Stimulated activated naive CD4-positive, alpha-beta T cell (primary cell): Measurements from ENCODE around the gene DCUN1D1.
A peak's percentile ranks its signal among the peaks of the same experiment; 100 is the strongest.

Source experiments
- DNase-seq, 6 experiments: peaks; one replicate each; lab custom pipeline; 2025; lab: John Stamatoyannopoulos, UW

Gene DCUN1D1

DNA sequence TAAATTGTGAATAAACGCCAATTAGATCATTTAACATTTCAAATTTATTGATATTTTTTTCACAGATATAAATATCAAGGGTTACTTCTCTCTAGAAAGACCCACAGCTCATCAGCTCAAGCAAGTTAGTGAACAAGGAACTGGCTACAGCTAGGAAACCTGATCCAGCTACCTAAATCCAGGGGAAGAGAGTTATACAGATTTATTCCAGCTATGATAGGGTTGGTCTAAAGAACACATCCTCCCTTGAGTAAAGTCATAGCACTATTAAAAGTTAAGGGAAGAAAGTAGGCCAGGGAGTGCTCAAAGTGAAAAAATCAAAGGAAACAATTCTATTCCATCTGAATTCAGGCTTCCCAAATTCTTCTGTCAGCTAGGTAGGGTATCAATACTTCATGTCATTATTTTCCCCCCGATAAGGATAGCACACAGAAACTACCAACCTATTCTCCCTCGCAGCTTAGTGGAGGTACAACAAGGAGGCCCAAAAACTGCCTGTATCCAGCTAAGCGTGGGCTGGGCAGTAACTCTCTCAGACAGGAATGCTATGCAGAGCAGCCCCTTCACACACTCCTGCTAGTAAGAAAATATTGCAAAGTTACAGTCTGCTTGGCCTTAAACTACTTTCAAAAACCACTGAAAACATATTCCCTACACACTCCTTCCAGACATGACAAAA is 44.0 kb downstream of the DCUN1D1 start:
- no peak for DNase-seq

- no peak for DNase-seq
Measured at GRCh38 chr3:182935803-182936202, 44.5 kb downstream of the DCUN1D1 start.

GRCh38 chr3:182925944-182926337 is 54.4 kb downstream of the DCUN1D1 start:
- no peak for DNase-seq

- DNase-seq, result no peak
Measured at GRCh38 chr3:182925330-182925943, 54.9 kb downstream of the DCUN1D1 start.

GRCh38 chr3:182921665-182922355 is 58.5 kb downstream of the DCUN1D1 start:
- DNase-seq, result no peak

- DNase-seq, result no peak
Measured at GRCh38 chr3:182920515-182921084, 59.7 kb downstream of the DCUN1D1 start.

- no peak for DNase-seq
Measured at GRCh38 chr3:182919866-182920357, 60.4 kb downstream of the DCUN1D1 start.

DNA sequence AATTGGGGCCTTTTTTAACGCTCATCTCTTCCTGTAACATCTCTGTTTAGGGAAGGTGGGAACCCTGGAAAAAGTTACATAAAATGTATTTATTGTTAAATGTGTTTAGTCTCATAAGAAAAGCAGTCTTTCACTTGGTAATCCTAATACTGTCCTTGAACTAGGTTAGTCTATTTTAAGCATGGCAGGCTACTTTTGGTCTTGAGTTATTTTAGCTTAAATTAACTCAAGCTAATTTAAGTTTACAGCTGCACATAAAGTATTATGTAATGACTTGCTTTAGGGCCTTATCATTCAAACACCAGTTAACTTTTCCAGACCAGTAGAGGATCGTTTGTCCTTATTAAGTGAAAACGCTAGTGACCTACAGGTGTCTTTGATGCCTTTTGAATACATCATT is 63.2 kb downstream of the DCUN1D1 start:
- no peak for DNase-seq

DNA sequence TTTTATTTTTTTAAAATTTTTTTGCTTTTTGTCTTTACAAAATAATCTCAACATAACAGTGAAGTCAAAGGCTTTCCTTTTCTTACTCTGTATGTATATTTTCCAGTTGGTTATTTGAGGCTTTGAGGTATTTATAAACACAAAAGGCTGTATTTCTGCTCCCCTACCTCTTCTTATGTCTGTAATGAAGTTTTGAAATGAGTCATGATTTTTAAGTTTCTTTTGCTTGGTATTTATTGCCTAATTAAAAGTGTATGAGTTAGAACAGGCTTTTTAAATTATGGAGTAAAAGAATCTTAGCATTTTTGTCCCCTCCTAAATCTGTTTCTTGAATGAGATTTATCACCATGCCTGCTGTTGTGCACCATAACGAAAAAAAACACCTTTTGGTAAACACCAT is 66.0 kb downstream of the DCUN1D1 start:
- DNase-seq, result no peak

GRCh38 chr3:182913889-182914288 is 66.4 kb downstream of the DCUN1D1 start:
- DNase-seq, result peak in 3 of 6 experiments; percentile 39 to 52 (median 40)

GRCh38 chr3:182912474-182912873 is 67.9 kb downstream of the DCUN1D1 start:
- no peak for DNase-seq

- no peak for DNase-seq
Measured at GRCh38 chr3:182911782-182912111, 68.6 kb downstream of the DCUN1D1 start.

DNA sequence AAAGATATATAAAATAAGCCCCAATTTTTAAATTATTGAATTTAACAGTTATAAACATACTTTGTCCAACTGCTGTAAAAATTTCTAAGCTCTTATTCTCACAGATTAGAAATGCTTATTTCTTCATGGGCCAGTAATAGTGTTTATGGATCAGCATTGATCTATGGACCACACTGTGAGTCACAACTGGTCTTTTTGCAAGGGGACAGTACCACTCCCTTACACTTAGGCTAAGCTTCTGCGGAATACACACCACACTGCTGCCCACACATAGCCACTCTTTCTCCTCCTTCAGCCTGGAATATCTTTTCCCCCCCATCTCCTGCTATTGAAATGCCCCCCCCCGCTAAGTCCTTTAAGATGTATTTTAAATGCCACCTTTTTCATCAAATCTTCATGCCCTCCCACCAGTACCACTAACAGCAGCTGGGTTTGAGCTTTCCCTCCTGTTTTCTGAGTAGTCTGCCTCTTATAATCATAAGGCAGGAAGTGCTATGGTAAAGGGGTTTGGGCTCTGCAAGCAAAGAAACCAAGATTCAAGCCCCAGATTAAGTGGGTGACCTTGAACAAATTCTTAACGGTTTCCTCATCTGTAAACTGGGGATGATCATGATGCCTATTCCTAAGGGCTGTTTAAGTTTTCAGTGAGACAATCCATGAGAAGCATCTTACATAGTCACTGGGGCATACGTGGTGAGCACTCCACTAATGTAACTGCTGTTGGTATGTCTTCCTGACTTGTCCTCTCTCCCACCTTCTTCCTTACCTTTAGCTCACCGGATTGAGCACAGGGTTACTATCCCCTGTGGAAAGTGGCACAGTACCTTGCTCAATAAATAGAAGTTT is 69.2 kb downstream of the DCUN1D1 start:
- no peak for DNase-seq

DNA sequence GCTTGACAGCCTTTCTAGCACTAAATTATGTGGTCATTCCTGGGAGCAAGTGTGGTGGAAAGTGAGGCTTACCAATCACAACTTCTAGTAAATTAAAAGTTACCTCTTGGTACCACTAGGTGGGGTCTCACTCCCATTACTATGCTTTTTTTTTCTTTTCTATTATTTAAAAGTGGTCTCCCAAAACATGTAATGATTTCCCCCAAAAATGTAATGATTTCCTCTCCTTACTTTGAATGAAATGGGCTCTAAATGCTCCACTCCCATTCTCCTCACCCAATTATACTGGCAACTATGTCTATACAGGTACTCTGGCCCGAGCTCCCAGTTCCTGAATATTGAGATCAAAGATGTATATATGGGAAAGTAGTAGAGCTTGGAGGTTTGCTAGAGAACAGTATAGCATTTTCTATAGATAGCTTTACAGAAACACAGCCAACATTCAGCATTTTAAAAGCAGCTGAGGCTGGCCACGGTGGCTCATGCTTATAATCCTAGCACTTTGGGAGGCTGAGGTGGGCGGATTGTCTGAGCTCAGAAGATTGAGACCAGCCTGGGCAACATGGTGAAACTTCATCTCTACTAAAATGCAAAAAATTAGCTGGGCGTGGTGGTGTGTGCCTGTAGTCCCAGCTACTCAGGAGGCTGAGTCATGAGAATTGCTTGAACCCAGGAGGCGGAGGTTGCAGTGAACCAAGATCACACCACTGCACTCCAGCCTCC is 70.9 kb downstream of the DCUN1D1 start:
- DNase-seq, result peak in 2 of 6 experiments; percentile 1 to 7

DNA sequence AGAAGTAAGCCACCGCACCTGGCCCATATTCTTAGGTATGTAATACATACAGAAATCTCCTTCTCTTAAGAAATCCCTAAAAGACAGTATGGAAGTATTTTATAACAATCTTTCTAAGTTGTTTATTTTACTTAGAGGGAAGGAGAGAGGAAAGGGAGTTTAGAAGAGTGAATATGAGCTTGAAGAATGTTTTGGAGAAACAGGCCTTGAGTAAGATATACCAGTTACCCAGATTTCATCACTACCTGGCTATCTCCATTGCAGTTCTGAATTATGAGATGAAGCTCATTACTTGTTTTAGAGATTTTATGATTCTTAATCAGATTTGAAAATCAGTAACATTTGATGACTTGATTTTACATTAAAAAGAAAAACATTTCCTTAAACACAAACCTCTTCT is 71.9 kb downstream of the DCUN1D1 start:
- DNase-seq, result no peak

- DNase-seq, result no peak
Measured at GRCh38 chr3:182906036-182906435, 74.3 kb downstream of the DCUN1D1 start.

GRCh38 chr3:182905623-182906022 is 74.7 kb downstream of the DCUN1D1 start:
- no peak for DNase-seq

- DNase-seq, result no peak
Measured at GRCh38 chr3:182904164-182904563, 76.2 kb downstream of the DCUN1D1 start.

DNA sequence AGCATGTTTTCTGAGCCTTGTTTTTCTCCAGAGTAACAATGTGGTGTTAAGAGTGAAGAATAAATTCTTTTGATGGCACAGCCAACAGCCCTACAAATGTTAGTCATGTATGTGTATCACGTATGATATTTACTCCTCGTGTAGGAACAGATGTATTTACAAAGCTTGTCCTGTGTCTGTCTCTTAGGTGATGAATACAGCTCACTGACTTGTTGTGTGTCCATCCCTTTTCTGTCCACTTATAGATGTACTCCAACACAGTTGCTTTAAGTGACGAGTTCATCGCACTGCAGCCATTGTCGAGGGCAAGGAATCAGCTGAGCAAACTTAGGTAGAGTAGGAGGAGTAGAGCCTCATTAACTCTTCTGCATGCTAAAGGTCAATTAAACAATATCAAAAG is 78.1 kb downstream of the DCUN1D1 start:
- DNase-seq, result no peak

DNA sequence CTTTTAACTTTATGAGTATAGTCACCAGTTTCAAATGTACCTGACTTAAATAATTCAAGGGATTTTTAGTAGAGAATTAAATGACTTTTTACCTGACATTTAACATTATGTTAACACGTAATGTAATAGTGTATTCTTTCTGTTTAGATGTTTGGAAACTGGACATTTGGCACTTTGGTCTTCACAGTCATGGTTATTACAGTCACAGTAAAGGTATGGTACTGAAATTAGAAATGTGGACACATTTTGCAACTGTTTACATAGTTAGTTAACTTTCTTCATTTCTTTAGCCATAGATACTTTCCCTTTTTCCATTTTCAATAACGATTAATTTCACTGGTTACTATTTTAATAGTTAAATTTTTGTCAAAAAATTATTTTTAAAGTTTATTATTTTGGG is 83.8 kb downstream of the DCUN1D1 start:
- no peak for DNase-seq

DNA sequence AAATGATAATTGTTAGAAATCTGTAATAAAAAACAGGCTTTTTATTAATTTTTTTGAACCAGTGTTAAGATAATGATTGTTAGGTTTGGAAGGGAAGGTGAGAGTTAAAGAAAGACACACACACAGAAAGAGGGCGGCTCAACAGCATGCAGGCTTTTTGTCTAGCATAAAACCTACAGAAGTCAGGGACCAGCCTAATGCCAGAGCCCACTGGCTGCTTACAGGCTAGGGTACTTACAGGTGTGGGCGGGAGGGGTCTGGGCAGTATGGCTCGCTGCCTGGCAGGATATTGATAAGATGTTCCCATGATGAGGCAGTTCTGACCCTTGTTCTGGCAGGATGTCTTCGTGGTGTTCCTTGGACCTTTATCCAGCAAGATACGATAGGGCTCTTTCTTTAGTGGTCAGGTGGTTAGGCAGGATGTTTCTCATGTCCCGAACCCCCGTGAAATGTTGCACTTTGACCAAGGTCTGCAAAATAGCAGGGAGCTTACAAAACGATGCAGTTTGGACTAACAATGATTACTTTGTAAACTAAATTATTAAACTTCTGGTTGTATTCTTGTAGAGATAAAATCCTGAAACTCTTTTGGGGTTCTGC is 84.7 kb downstream of the DCUN1D1 start:
- DNase-seq, result no peak
